Erythroblast (primary cell): Measurements from ENCODE around the gene FBN3.

Experiments used
- GATA1 ChIP-seq: IDR thresholded peaks from 2 replicates; pipeline ENCODE4 v1.6.1; 2011; ENCODE audit warnings: low read depth, mild to moderate bottlenecking, control low read depth, low read length, moderate library complexity
- POLR2A ChIP-seq: IDR thresholded peaks from 2 replicates; pipeline ENCODE4 v1.6.1; 2011; ENCODE audit warnings: mild to moderate bottlenecking, low read length

DNA sequence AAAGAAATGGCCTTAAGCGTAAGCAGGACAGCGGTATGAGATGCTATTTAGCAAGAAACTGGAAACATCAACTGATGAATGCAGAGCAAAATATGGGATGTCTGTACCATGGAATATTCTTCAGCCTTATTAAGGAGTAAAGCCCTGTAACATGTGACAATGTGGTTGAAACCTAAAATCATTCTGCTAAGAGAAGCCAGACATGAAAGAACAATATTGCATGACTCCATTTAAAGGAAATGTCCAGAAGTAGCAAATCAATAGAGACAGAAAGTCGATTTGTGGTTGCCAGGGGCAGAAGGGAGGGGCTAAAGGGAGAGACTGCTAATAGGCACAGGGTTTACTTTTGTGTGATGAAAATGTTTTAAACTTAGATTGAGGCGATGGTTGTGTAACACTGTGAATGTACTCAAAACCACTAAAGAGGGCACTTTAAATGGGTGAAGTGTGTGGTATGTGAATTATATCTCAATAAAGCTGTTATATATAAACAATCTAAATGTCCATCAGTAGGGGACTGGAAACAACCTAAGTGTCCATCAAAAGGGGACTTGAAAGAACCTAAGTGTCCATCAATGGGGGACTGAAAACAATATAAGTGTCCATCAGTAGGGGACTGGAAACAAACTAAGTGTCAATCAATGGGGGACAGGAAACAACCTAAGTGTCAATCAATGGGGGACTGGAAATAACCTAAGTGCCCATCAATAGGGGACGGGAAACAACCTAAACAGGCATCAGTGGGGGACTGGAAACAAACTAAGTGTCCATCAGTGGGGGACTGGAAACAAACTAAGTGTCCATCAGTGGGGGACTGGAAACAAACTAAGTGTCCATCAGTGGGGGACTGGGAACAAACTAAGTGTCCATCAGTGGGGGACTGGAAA lies 51.5 kb downstream of the FBN3 start:
- TF ChIP-seq POLR2A = no peak
- no peak for TF ChIP-seq GATA1
